HG03469 (cell line): ENCODE measurements around the gene FHL1.
"Not testable (repeated sequence)": the region's sequence is repeated elsewhere in the genome, so short reads cannot be mapped to it uniquely, and the experiment has no call there.

ENCODE experiments used
- ATAC-seq: cut with Tn5 transposase; IDR thresholded peaks from one replicate; pipeline ENCODE4 v1.9.1; 2021; ENCODE audit warnings: mild to moderate bottlenecking, moderate library complexity, moderate number of reproducible peaks; ENCODE audit not compliant: unreplicated experiment

FHL1 gene

GRCh38 chrX:136147315-136147901, at the start of gene FHL1:
FHL1 (plus strand) TSS chrX:136147533.
- ATAC-seq, result no peak

GRCh38 chrX:136097871-136098805, 49.2 kb upstream of the FHL1 start:
- no peak for ATAC-seq

- ATAC-seq, result no peak
Observed at GRCh38 chrX:136104936-136105335, 42.4 kb upstream of the FHL1 start.

- no peak for ATAC-seq
Observed at GRCh38 chrX:136106920-136107528, 40.3 kb upstream of the FHL1 start.

- ATAC-seq, result not testable (repeated sequence)
Observed at GRCh38 chrX:136108905-136109304, 38.4 kb upstream of the FHL1 start.

- no peak for ATAC-seq
Observed at GRCh38 chrX:136112286-136112685, 35.0 kb upstream of the FHL1 start.

GRCh38 chrX:136112778-136113177, 34.6 kb upstream of the FHL1 start:
- no peak for ATAC-seq

- no peak for ATAC-seq
Observed at GRCh38 chrX:136115126-136115903, 32.0 kb upstream of the FHL1 start.

- ATAC-seq, result no peak
Observed at GRCh38 chrX:136115904-136116297, 31.4 kb upstream of the FHL1 start.

- ATAC-seq, result no peak
Observed at GRCh38 chrX:136121788-136122187, 25.5 kb upstream of the FHL1 start.

- no peak for ATAC-seq
Observed at GRCh38 chrX:136122207-136122606, 25.1 kb upstream of the FHL1 start.

GRCh38 chrX:136125106-136125505, 22.2 kb upstream of the FHL1 start:
- no peak for ATAC-seq

GRCh38 chrX:136126371-136126770, 21.0 kb upstream of the FHL1 start:
- ATAC-seq, result no peak

- no peak for ATAC-seq
Observed at GRCh38 chrX:136126872-136127406, 20.4 kb upstream of the FHL1 start.

- ATAC-seq, result no peak
Observed at GRCh38 chrX:136128743-136129142, 18.6 kb upstream of the FHL1 start.

- ATAC-seq, result no peak
Observed at GRCh38 chrX:136130931-136131833, 16.2 kb upstream of the FHL1 start.

- no peak for ATAC-seq
Observed at GRCh38 chrX:136138939-136139338, 8.4 kb upstream of the FHL1 start.

- ATAC-seq, result no peak
Observed at GRCh38 chrX:136141569-136141968, 5.8 kb upstream of the FHL1 start.

- no peak for ATAC-seq
Observed at GRCh38 chrX:136142592-136142991, 4.7 kb upstream of the FHL1 start.

- no peak for ATAC-seq
Observed at GRCh38 chrX:136143711-136144110, 3.6 kb upstream of the FHL1 start.
